CD14-positive monocyte (primary cell): ENCODE measurements around the gene SHLD1. TPM values are rescaled to one million over a fixed set of nuclear protein-coding genes. Genes with fewer than 3 reads are reported as not detected.
"Not testable (repeated sequence)": the region's sequence is repeated elsewhere in the genome, so short reads cannot be mapped to it uniquely, and the experiment has no call there.

Experiments
- DNase-seq, 3 donors: peaks; one replicate each; pipeline ENCODE4 v3.0.0-alpha.2; 2011 to 2022
- H2AFZ ChIP-seq: 2 replicates; pipeline ENCODE4 v1.6.0; 2012; ENCODE audit warnings: mild to moderate bottlenecking, low read depth, low read length, inconsistent platforms; ENCODE audit not compliant: insufficient read depth, poor library complexity, severe bottlenecking
- H3K27ac ChIP-seq, 2 donors: 1 replicate in 1 of 2; 2 replicates in 1 of 2; pipeline ENCODE4 v1.5.1; 2012 to 2013; ENCODE audit warnings: low read length in 2 of 2, control low read depth in 1 of 2, inconsistent platforms in 1 of 2, low read depth in 1 of 2, mild to moderate bottlenecking in 1 of 2
- H3K27me3 ChIP-seq, 2 donors: one replicate each; pipeline versions ENCODE4 v1.6.0 to v1.6.1; 2011 to 2013; ENCODE audit warnings: low read length in 2 of 2; ENCODE audit not compliant: control insufficient read depth in 2 of 2, insufficient read depth in 2 of 2
- H3K36me3 ChIP-seq, 2 donors: replicated peaks in 1 of 2; 1 replicate in 1 of 2; 2 replicates in 1 of 2; pipeline versions ENCODE4 v1.5.1 to v1.6.1; 2012 to 2013; ENCODE audit warnings: low read length in 2 of 2, control low read depth in 1 of 2, inconsistent platforms in 1 of 2, mild to moderate bottlenecking in 1 of 2; ENCODE audit not compliant: insufficient read depth in 2 of 2, control insufficient read depth in 1 of 2
- H3K4me1 ChIP-seq, 2 donors: 1 replicate in 1 of 2; 2 replicates in 1 of 2; pipeline versions ENCODE4 v1.5.1 to v1.6.1; 2012 to 2013; ENCODE audit warnings: low read length in 2 of 2, control low read depth in 1 of 2, inconsistent platforms in 1 of 2, mild to moderate bottlenecking in 1 of 2, moderate library complexity in 1 of 2; ENCODE audit not compliant: insufficient read depth in 2 of 2, control insufficient read depth in 1 of 2
- H3K4me2 ChIP-seq: replicated peaks from 2 replicates; pipeline ENCODE3; 2012; ENCODE audit warnings: low read length, moderate library complexity, mild to moderate bottlenecking; ENCODE audit not compliant: poor library complexity, severe bottlenecking; ENCODE audit errors: extremely low read depth
- H3K4me3 ChIP-seq, 3 experiments: fragments of 200-600 bp in 1 of 3; sonication (generic) in 1 of 3; replicated peaks in 1 of 3; 1 replicate in 2 of 3; 2 replicates in 1 of 3; pipeline ENCODE4 v1.5.1; 2011 to 2013; ENCODE audit warnings: low read length in 3 of 3, mild to moderate bottlenecking in 3 of 3, control low read depth in 2 of 3, low read depth in 2 of 3, inconsistent platforms in 1 of 3, moderate library complexity in 1 of 3
- H3K79me2 ChIP-seq: 2 replicates; pipeline ENCODE4 v1.6.0; 2012; ENCODE audit warnings: mild to moderate bottlenecking, control low read depth, inconsistent platforms, low read length, moderate library complexity; ENCODE audit not compliant: insufficient read depth
- H3K9ac ChIP-seq: 2 replicates; pipeline ENCODE4 v1.6.0; 2017; ENCODE audit warnings: low read length, mild to moderate bottlenecking; ENCODE audit not compliant: insufficient read depth, poor library complexity, severe bottlenecking
- H3K9me3 ChIP-seq, 2 donors: replicated peaks in 1 of 2; 1 replicate in 1 of 2; 2 replicates in 1 of 2; pipeline versions ENCODE4 v1.5.1 to v1.6.1; 2012 to 2013; ENCODE audit warnings: low read length in 2 of 2, control low read depth in 1 of 2; ENCODE audit not compliant: control insufficient read depth in 1 of 2, insufficient read depth in 1 of 2
- H4K20me1 ChIP-seq: 2 replicates; pipeline ENCODE4 v1.6.0; 2012; ENCODE audit warnings: mild to moderate bottlenecking, low read length, control low read depth, moderate library complexity; ENCODE audit not compliant: insufficient read depth
- H3K27ac Mint-ChIP-seq, 7 donors: one replicate each; pipeline ENCODE4 v1.8.0; 2020; ENCODE audit warnings: mild to moderate bottlenecking in 7 of 7, mixed read lengths in 7 of 7, moderate library complexity in 6 of 7, inconsistent platforms in 2 of 7
- H3K27me3 Mint-ChIP-seq, 3 donors: one replicate each; pipeline ENCODE4 v1.8.0; 2021 to 2022; ENCODE audit warnings: low read depth in 3 of 3, mild to moderate bottlenecking in 3 of 3, mixed read lengths in 3 of 3, moderate library complexity in 3 of 3, inconsistent platforms in 1 of 3
- H3K36me3 Mint-ChIP-seq, 2 donors: one replicate each; pipeline ENCODE4 v1.8.0; 2020; ENCODE audit warnings: mixed read lengths in 2 of 2, inconsistent platforms in 1 of 2, mild to moderate bottlenecking in 1 of 2
- H3K4me1 Mint-ChIP-seq: one replicate; pipeline ENCODE4 v1.8.0; 2020; ENCODE audit warnings: mild to moderate bottlenecking, mixed read lengths
- H3K4me3 Mint-ChIP-seq, 2 donors: one replicate each; pipeline ENCODE4 v1.8.0; 2020; ENCODE audit warnings: mild to moderate bottlenecking in 2 of 2, mixed read lengths in 2 of 2, moderate library complexity in 1 of 2
- H3K9me3 Mint-ChIP-seq, 7 donors: one replicate each; pipeline ENCODE4 v1.8.0; 2020 to 2022; ENCODE audit warnings: mixed read lengths in 7 of 7, mild to moderate bottlenecking in 6 of 7, moderate library complexity in 6 of 7, inconsistent platforms in 2 of 7
- WGBS: methylation state at CpG from one replicate; pipeline ENCODE4 v1.1.5; 2013; ENCODE audit warnings: missing lambda C conversion rate; ENCODE audit not compliant: insufficient coverage; 5-methylcytosine and 5-hydroxymethylcytosine counted together
- intact Hi-C, 2 donors: fragments of 100-400 bp; cut with micrococcal nuclease; formaldehyde crosslinking; loops; one replicate each; pipeline versions ENCODE4 v1.15.0 to v1.15.1; 2023
- polyA plus RNA-seq, 3 donors: library from polyadenylated mRNA; depleted of rRNA in 1 of 3; unstranded in 2 of 3; stranded (reverse) in 1 of 3; fragments of 300-500 nt in 2 of 3; fragments of >200 nt in 1 of 3; fragmentation: Illumina TruSeq in 2 of 3; gene quantifications; 1 replicate in 2 of 3; 2 replicates in 1 of 3; pipeline ENCODE4 v1.2.3, GENCODE V29; 2012 to 2021
- TF ChIP-seq, protein P1 (sequence below): fragments of 200-600 bp; IDR thresholded peaks from one replicate; pipeline ENCODE4 v1.8.0; 2022; ENCODE audit warnings: antibody characterized with exemption, mild to moderate bottlenecking

SHLD1 gene
- polyA plus RNA-seq, 3 donors, result 8.3 to 12.7 (median 11.5) TPM

DNA sequence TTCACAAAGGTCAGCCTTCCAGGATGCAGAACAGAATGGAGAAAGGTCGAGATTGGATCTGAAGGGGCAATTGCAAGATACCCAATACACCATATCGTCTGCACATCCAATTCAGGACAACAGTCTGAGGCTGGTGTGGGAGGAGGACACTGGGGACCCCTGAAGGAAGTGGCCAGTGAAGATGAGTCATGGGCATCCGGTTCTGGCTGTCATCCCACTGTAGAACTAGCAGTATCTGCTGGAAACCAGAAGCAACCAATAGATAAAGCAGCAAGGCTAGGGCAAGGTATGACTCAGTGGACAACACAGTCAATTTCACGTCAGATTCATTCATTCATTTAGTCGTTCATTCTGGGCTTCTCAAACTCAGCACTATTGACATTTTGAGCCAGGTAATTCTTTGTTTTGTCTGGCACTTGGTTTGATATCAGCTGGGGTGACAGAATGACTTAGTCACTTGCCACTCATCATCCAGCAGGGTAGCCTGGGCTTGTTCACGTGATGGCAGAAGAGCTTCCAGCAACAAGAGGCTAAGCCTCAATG, 30.3 kb upstream of the SHLD1 start:
- TF ChIP-seq, protein P1, sequence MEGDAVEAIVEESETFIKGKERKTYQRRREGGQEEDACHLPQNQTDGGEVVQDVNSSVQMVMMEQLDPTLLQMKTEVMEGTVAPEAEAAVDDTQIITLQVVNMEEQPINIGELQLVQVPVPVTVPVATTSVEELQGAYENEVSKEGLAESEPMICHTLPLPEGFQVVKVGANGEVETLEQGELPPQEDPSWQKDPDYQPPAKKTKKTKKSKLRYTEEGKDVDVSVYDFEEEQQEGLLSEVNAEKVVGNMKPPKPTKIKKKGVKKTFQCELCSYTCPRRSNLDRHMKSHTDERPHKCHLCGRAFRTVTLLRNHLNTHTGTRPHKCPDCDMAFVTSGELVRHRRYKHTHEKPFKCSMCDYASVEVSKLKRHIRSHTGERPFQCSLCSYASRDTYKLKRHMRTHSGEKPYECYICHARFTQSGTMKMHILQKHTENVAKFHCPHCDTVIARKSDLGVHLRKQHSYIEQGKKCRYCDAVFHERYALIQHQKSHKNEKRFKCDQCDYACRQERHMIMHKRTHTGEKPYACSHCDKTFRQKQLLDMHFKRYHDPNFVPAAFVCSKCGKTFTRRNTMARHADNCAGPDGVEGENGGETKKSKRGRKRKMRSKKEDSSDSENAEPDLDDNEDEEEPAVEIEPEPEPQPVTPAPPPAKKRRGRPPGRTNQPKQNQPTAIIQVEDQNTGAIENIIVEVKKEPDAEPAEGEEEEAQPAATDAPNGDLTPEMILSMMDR, result no peak
- peaks cover 4 to 5% (median 4%) of the 10 kb centered on the region in 3 donors for H3K27me3 Mint-ChIP-seq
- Histone ChIP-seq H3K9ac (no peak overlapping the region), H3K27me3 (no peaks in the 10 kb centered on the region), H4K20me1 (no peaks in the 10 kb centered on the region), H3K27ac (no peak overlapping the region), H3K79me2 (no peaks in the 10 kb centered on the region), H3K4me3 (no peak overlapping the region), H3K4me1 (peaks cover 13 to 22% of the 10 kb centered on the region in 2 donors), H3K4me2 (no peak overlapping the region), H3K36me3 (no peaks in the 10 kb centered on the region), H3K9me3 (peaks cover 5 to 6% of the 10 kb centered on the region in 2 donors), H2AFZ (no peak overlapping the region)
- peaks cover 0 to 14% (median 8%) of the 10 kb centered on the region in 7 donors for H3K9me3 Mint-ChIP-seq
- intact Hi-C loops, result no loop called here
- no peak overlapping the region for H3K4me3 Mint-ChIP-seq
- H3K27ac Mint-ChIP-seq, result peak overlapping the region in 1 of 7 donors; percentile 63
- 60% methylated on average over 3 of the region's 6 CpGs for WGBS
- DNase-seq, result peak in 2 of 3 donors; percentile 6 to 8
- peaks cover 12% of the 10 kb centered on the region for H3K4me1 Mint-ChIP-seq
- peaks cover 0 to 2% of the 10 kb centered on the region in 2 donors for H3K36me3 Mint-ChIP-seq

- Mint-ChIP-seq H3K27ac (no peak overlapping the region), H3K4me1 (peaks cover 19% of the 10 kb centered on the region), H3K36me3 (peaks cover 0 to 2% of the 10 kb centered on the region in 2 donors), H3K9me3 (peaks cover 0 to 6% (median under 1%) of the 10 kb centered on the region in 7 donors), H3K4me3 (no peak overlapping the region), H3K27me3 (peaks cover 4 to 5% (median 4%) of the 10 kb centered on the region in 3 donors)
- no peaks in the 10 kb centered on the region for H3K79me2 ChIP-seq
- H4K20me1 ChIP-seq, result no peaks in the 10 kb centered on the region
- H3K4me1 ChIP-seq, result peaks cover 21 to 30% of the 10 kb centered on the region in 2 donors
- H3K9me3 ChIP-seq, result no peaks in the 10 kb centered on the region
- no peaks in the 10 kb centered on the region for H3K27me3 ChIP-seq
- no peak overlapping the region for H3K27ac ChIP-seq
- 88% methylated on average over 1 of the region's 5 CpGs for WGBS
- H3K36me3 ChIP-seq, result no peaks in the 10 kb centered on the region
- DNase-seq, result no peak
- no peak overlapping the region for H3K4me2 ChIP-seq
- no peak overlapping the region for H3K9ac ChIP-seq
- no peak overlapping the region for H3K4me3 ChIP-seq
- TF ChIP-seq, protein P1, result no peak
- no peak overlapping the region for H2AFZ ChIP-seq
- intact Hi-C loops, result no loop called here
Measured at GRCh38 chr20:5720696-5721095, 29.5 kb upstream of the SHLD1 start.

DNA sequence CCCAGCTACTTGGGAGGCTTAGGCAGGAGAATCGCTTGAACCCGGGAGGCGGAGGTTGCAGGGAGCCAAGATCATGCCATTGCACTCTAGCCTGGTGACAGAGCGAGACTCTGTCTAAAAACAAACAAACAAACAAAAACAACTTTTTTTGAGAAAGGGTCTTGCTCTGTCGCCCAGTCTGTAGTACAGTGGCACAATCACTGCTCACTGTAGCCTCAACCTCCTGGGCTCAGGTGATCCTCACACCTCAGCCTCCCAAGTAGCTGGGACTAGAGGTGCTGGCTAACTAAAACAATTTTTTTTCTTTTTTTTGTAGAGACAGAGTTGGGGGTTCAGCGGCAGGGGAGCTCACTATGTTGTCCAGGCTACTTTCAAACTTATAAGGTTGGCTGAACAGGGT, 28.8 kb upstream of the SHLD1 start:
- H3K27ac Mint-ChIP-seq, H3K4me2 ChIP-seq, DNase-seq, H3K27ac ChIP-seq, H3K9me3 ChIP-seq, H3K36me3 ChIP-seq, H4K20me1 ChIP-seq, H3K9ac ChIP-seq, H2AFZ ChIP-seq, intact Hi-C loops, H3K9me3 Mint-ChIP-seq, H3K36me3 Mint-ChIP-seq, H3K4me3 Mint-ChIP-seq, H3K27me3 ChIP-seq, H3K27me3 Mint-ChIP-seq, H3K4me3 ChIP-seq, H3K79me2 ChIP-seq: not testable (repeated sequence)
- 96% methylated on average over 4 of the region's 6 CpGs for WGBS
- H3K4me1 ChIP-seq, result peaks cover 25 to 31% of the 10 kb centered on the region in 2 donors
- H3K4me1 Mint-ChIP-seq, result peaks cover 19% of the 10 kb centered on the region
